HUES64 (cell line): ENCODE data around the gene PRELP.
"Not testable (repeated sequence)": the region's sequence is repeated elsewhere in the genome, so short reads cannot be mapped to it uniquely, and the experiment has no call there.

Experiments used
- H3K27ac ChIP-seq: 2 replicates; pipeline ENCODE4 v1.7.0; 2013; ENCODE audit warnings: low read depth, low read length, inconsistent platforms
- H3K27me3 ChIP-seq: 2 replicates; pipeline ENCODE4 v1.6.1; 2013; ENCODE audit warnings: mild to moderate bottlenecking, low read length; ENCODE audit not compliant: insufficient read depth
- H3K36me3 ChIP-seq: 2 replicates; pipeline ENCODE4 v1.6.1; 2013; ENCODE audit warnings: mild to moderate bottlenecking, low read length; ENCODE audit not compliant: insufficient read depth
- H3K4me1 ChIP-seq: 2 replicates; pipeline ENCODE4 v1.6.1; 2013; ENCODE audit warnings: mild to moderate bottlenecking, low read length, moderate library complexity; ENCODE audit not compliant: insufficient read depth
- H3K4me3 ChIP-seq: 2 replicates; pipeline ENCODE4 v1.5.1; 2013; ENCODE audit warnings: mild to moderate bottlenecking, low read length, moderate library complexity
- H3K9ac ChIP-seq: 2 replicates; pipeline ENCODE4 v1.6.1; 2013; ENCODE audit warnings: mild to moderate bottlenecking, low read depth, low read length
- H3K9me3 ChIP-seq: 2 replicates; pipeline ENCODE4 v1.6.1; 2013; ENCODE audit warnings: low read depth, low read length; ENCODE audit not compliant: insufficient read depth
- WGBS: fragments of 150-250, 120-280 bp; methylation state at CpG from one replicate; pipeline ENCODE4 v1.1.7; 2013; ENCODE audit warnings: missing lambda C conversion rate; 5-methylcytosine and 5-hydroxymethylcytosine counted together

The PRELP gene

GRCh38 chr1:203464743-203465142 is 10.9 kb upstream of the PRELP start:
- H3K27ac ChIP-seq: no peak overlapping the region
- no peaks in the 10 kb centered on the region for H3K36me3 ChIP-seq
- WGBS: 94% methylated on average over 3 of the region's 3 CpGs
- H3K4me3 ChIP-seq: no peak overlapping the region
- no peaks in the 10 kb centered on the region for H3K27me3 ChIP-seq
- H3K4me1 ChIP-seq: peaks cover 21% of the 10 kb centered on the region; the same call in 1 of the 2 replicates
- no peak overlapping the region for H3K9ac ChIP-seq
- no peaks in the 10 kb centered on the region for H3K9me3 ChIP-seq

- WGBS: 93% methylated on average over 11 of the region's 11 CpGs
- no peaks in the 10 kb centered on the region for H3K27me3 ChIP-seq
Measured at GRCh38 chr1:203465146-203465798, 10.3 kb upstream of the PRELP start.

GRCh38 chr1:203465948-203466347 is 9.7 kb upstream of the PRELP start:
- 34% methylated on average over 7 of the region's 7 CpGs for WGBS
- Histone ChIP-seq H3K4me1 (peaks cover 21% of the 10 kb centered on the region; the same call in 1 of the 2 replicates), H3K36me3 (no peaks in the 10 kb centered on the region), H3K27ac (no peak overlapping the region), H3K9ac (no peak overlapping the region), H3K4me3 (no peak overlapping the region), H3K27me3 (no peaks in the 10 kb centered on the region), H3K9me3 (no peaks in the 10 kb centered on the region)

More at GRCh38 chr1:203465146-203465798, 10.3 kb upstream of the PRELP start:
- Histone ChIP-seq H3K9ac (no peak overlapping the region), H3K4me3 (no peak overlapping the region), H3K4me1 (peaks cover 21% of the 10 kb centered on the region; the same call in 1 of the 2 replicates), H3K27ac (no peak overlapping the region), H3K9me3 (no peaks in the 10 kb centered on the region), H3K36me3 (no peaks in the 10 kb centered on the region)

- not testable (repeated sequence) for H3K4me3 ChIP-seq, H3K9me3 ChIP-seq, H3K36me3 ChIP-seq, H3K27me3 ChIP-seq, H3K9ac ChIP-seq, H3K27ac ChIP-seq
- H3K4me1 ChIP-seq: peaks cover 21% of the 10 kb centered on the region; the same call in 1 of the 2 replicates
- 90% methylated on average over 13 of the region's 13 CpGs for WGBS
Measured at GRCh38 chr1:203466906-203467549, 8.6 kb upstream of the PRELP start.

GRCh38 chr1:203467550-203467921 is 8.1 kb upstream of the PRELP start:
- Histone ChIP-seq H3K4me3 (no peak overlapping the region), H3K27ac (no peak overlapping the region), H3K9ac (no peak overlapping the region), H3K4me1 (peaks cover 21% of the 10 kb centered on the region; the same call in 1 of the 2 replicates), H3K27me3 (no peaks in the 10 kb centered on the region), H3K9me3 (no peaks in the 10 kb centered on the region), H3K36me3 (no peaks in the 10 kb centered on the region)
- 92% methylated on average over 9 of the region's 9 CpGs for WGBS

GRCh38 chr1:203468326-203468725 is 7.3 kb upstream of the PRELP start:
- Histone ChIP-seq H3K36me3 (no peaks in the 10 kb centered on the region), H3K4me1 (peaks cover 20% of the 10 kb centered on the region; the same call in 1 of the 2 replicates), H3K9ac (no peak overlapping the region), H3K27ac (no peak overlapping the region), H3K9me3 (no peaks in the 10 kb centered on the region), H3K27me3 (no peaks in the 10 kb centered on the region), H3K4me3 (no peak overlapping the region)
- 93% methylated on average over 2 of the region's 2 CpGs for WGBS

GRCh38 chr1:203470240-203470639 is 5.4 kb upstream of the PRELP start:
- no peaks in the 10 kb centered on the region for H3K9me3 ChIP-seq
- H3K4me1 ChIP-seq: peaks cover 15% of the 10 kb centered on the region
- no peaks in the 10 kb centered on the region for H3K36me3 ChIP-seq
- H3K9ac ChIP-seq: no peak overlapping the region
- H3K27me3 ChIP-seq: no peaks in the 10 kb centered on the region
- no peak overlapping the region for H3K4me3 ChIP-seq
- WGBS: 86% methylated on average over 5 of the region's 5 CpGs
- no peak overlapping the region for H3K27ac ChIP-seq

- 85% methylated on average over 6 of the region's 6 CpGs for WGBS
- H3K36me3 ChIP-seq: no peaks in the 10 kb centered on the region
- H3K4me3 ChIP-seq: no peak overlapping the region
- no peaks in the 10 kb centered on the region for H3K9me3 ChIP-seq
- no peak overlapping the region for H3K27ac ChIP-seq
- H3K9ac ChIP-seq: no peak overlapping the region
- H3K27me3 ChIP-seq: no peaks in the 10 kb centered on the region
- peaks cover 17% of the 10 kb centered on the region for H3K4me1 ChIP-seq
Measured at GRCh38 chr1:203471841-203472240, 3.8 kb upstream of the PRELP start.

GRCh38 chr1:203473281-203473680 is 2.3 kb upstream of the PRELP start:
- no peaks in the 10 kb centered on the region for H3K27me3 ChIP-seq
- H3K9ac ChIP-seq: no peak overlapping the region
- H3K9me3 ChIP-seq: no peaks in the 10 kb centered on the region
- peaks cover 17% of the 10 kb centered on the region for H3K4me1 ChIP-seq
- WGBS: 98% methylated on average over 4 of the region's 4 CpGs
- no peaks in the 10 kb centered on the region for H3K36me3 ChIP-seq
- no peak overlapping the region for H3K27ac ChIP-seq
- H3K4me3 ChIP-seq: no peak overlapping the region

GRCh38 chr1:203473781-203474305 is 1.8 kb upstream of the PRELP start:
- Histone ChIP-seq H3K27ac (no peak overlapping the region), H3K36me3 (no peaks in the 10 kb centered on the region), H3K4me3 (no peak overlapping the region), H3K9me3 (no peaks in the 10 kb centered on the region), H3K4me1 (peaks cover 17% of the 10 kb centered on the region), H3K9ac (no peak overlapping the region), H3K27me3 (no peaks in the 10 kb centered on the region)
- WGBS: 89% methylated on average over 9 of the region's 9 CpGs

GRCh38 chr1:203476216-203476814 is 709 bp downstream of the PRELP start:
- no peak overlapping the region for H3K4me3 ChIP-seq
- no peaks in the 10 kb centered on the region for H3K27me3 ChIP-seq
- no peak overlapping the region for H3K27ac ChIP-seq
- peaks cover 17% of the 10 kb centered on the region for H3K4me1 ChIP-seq
- 85% methylated on average over 9 of the region's 9 CpGs for WGBS
- H3K9me3 ChIP-seq: no peaks in the 10 kb centered on the region
- H3K9ac ChIP-seq: no peak overlapping the region
- H3K36me3 ChIP-seq: no peaks in the 10 kb centered on the region
